ENCODE results near the gene BCL2L12.
"Not testable (repeated sequence)": the region's sequence is repeated elsewhere in the genome, so short reads cannot be mapped to it uniquely, and the experiment has no call there.

The BCL2L12 gene

DNA sequence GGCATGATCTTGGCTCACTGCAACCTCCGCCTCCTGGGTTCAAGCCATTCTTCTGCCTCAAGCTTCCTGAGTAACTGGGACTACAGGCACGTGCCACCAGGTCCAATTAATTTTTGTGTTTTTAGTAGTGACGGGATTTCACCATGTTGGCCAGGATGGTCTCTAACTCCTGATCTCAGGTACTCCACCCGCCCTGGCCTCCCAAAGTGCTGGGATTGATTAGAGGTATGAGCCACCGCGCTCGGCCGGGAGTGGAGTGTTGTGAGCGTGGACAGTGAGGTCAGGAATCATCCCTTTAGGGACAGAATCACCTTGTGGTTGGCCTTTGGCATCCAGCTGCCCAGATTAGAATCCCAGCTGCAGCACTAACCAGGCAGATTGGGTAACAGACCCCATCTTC, 36.1 kb upstream of the BCL2L12 start:
- H3K27me3 Mint-ChIP-seq (ENCODE audit: low read depth, poor library complexity): peaks cover 3% of the 10 kb centered on the region
- H3K27ac Mint-ChIP-seq: peak overlapping the region; percentile 91
- H3K4me3 Mint-ChIP-seq: no peak overlapping the region
- TF ChIP-seq, protein P1, sequence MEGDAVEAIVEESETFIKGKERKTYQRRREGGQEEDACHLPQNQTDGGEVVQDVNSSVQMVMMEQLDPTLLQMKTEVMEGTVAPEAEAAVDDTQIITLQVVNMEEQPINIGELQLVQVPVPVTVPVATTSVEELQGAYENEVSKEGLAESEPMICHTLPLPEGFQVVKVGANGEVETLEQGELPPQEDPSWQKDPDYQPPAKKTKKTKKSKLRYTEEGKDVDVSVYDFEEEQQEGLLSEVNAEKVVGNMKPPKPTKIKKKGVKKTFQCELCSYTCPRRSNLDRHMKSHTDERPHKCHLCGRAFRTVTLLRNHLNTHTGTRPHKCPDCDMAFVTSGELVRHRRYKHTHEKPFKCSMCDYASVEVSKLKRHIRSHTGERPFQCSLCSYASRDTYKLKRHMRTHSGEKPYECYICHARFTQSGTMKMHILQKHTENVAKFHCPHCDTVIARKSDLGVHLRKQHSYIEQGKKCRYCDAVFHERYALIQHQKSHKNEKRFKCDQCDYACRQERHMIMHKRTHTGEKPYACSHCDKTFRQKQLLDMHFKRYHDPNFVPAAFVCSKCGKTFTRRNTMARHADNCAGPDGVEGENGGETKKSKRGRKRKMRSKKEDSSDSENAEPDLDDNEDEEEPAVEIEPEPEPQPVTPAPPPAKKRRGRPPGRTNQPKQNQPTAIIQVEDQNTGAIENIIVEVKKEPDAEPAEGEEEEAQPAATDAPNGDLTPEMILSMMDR (IDR thresholded peaks at IDR 0.05): no peak
- H3K36me3 Mint-ChIP-seq (ENCODE audit: low read depth): peaks cover 32% of the 10 kb centered on the region
- no peaks in the 10 kb centered on the region for H3K9me3 Mint-ChIP-seq
- peaks cover 7% of the 10 kb centered on the region for H3K4me1 Mint-ChIP-seq
- DNase-seq: no peak

DNA sequence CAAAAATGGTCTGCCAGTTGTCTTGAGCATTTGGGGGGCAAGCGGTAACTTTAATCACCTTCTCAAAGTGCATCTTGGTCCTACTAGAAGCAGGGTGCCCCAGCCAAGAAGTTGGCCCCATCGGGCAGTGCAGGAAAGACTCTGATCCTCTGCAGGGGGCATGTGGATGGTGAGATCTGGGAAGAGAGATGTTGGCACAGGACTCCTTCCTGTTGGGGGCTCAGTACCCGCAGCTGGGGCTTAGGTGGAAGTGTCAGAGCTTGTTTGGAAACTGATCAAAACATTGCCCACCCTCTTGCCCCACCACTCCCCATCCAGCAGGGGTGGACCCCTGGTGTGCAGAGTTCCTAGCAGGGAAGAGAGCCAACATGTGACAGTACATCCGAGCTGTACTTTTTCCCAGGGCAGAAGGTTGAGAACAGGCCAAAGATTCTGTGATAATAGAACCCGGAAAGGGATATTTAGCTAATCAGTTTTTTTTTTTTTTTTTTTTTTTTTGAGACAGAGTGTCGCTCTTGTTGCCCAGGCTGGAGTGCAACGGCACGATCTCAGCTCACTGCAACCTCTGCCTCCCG, 34.6 kb upstream of the BCL2L12 start:
- H3K27me3 Mint-ChIP-seq (ENCODE audit: low read depth, poor library complexity): peaks cover 3% of the 10 kb centered on the region
- H3K27ac Mint-ChIP-seq: no peak overlapping the region
- peaks cover 32% of the 10 kb centered on the region for H3K36me3 Mint-ChIP-seq (ENCODE audit: low read depth)
- no peaks in the 10 kb centered on the region for H3K9me3 Mint-ChIP-seq
- TF ChIP-seq, protein P1 (IDR thresholded peaks at IDR 0.05): no peak
- H3K4me3 Mint-ChIP-seq: no peak overlapping the region
- H3K4me1 Mint-ChIP-seq: peaks cover 22% of the 10 kb centered on the region
- no peak for DNase-seq

DNA sequence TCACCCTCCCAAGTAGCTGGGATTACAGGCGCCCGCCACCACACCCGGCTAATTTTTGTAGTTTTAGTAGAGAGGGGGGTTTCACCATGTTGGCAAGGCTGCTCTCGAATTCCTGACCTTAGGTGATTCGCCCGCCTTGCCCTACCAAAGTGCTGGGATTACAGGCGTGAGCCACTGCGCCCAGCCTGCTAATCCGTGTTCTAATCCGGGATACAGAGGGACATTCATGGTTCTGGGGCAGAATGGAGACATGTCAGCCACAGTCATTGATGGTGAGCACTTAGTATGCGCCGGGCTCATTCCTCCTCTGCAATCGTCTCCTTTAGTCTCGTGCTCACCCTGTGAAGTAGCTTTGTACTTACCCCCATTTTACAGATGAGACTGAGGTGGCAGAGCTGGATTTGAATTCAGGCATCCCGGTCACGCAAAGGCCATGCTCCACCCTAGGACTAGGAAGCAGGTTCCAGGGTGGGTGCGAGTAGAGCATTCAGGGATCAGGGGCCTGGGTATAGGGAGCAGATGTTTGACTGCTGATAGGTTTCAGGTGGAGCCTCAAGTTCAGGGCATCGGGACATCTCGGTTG, 34.0 kb upstream of the BCL2L12 start:
- Mint-ChIP-seq H3K4me1 (peaks cover 28% of the 10 kb centered on the region), H3K4me3 (no peak overlapping the region), H3K36me3 (ENCODE audit: low read depth) (peaks cover 26% of the 10 kb centered on the region), H3K9me3 (no peaks in the 10 kb centered on the region), H3K27ac (no peak overlapping the region), H3K27me3 (ENCODE audit: low read depth, poor library complexity) (peaks cover 3% of the 10 kb centered on the region)
- no peak for DNase-seq
- TF ChIP-seq, protein P1 (IDR thresholded peaks at IDR 0.05): no peak

DNA sequence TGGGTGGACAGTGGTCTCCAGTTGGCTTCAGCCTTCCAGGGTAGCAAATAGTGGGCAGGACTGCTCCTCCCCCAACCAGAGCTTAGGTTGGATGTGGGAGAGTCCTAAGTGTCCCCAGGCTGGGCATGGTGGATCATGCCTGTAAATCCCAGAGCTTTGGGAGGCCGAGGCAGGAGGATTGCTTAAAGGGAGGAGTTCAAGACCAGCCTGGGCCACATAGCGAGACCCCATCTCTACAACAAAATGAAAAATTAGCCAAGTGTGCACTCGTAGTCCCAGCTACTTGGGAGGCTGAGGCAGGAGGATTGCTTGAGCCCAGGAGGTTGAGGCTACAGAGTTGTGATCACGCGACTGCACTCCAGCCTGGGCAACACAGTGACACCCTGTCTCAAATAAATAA, 33.2 kb upstream of the BCL2L12 start:
- TF ChIP-seq, protein P1 (IDR thresholded peaks at IDR 0.05): no peak
- no peak overlapping the region for H3K27ac Mint-ChIP-seq
- no peaks in the 10 kb centered on the region for H3K9me3 Mint-ChIP-seq
- no peak for DNase-seq
- H3K4me1 Mint-ChIP-seq: peaks cover 36% of the 10 kb centered on the region
- peaks cover 18% of the 10 kb centered on the region for H3K36me3 Mint-ChIP-seq (ENCODE audit: low read depth)
- H3K4me3 Mint-ChIP-seq: no peak overlapping the region
- H3K27me3 Mint-ChIP-seq (ENCODE audit: low read depth, poor library complexity): peaks cover 3% of the 10 kb centered on the region

DNA sequence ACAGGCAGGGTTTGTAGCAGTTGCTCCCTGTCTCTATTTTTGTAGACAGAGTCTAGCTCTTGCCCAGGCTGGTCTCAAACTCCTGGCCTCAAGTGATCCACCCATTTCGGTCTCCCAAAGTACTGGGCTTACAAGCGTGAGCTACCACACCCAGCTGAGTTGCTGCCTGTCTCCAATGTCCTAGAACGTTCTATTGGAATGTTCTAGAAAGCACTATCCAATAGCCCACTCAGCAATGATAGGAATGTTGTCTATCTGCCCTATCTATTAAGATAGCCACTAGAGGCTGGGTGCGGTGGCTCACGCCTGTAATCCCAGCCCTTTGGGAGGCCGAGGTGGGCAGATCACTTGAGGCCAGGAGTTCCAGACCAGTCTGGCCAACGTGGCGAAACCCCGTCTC, 32.5 kb upstream of the BCL2L12 start:
- H3K4me3 Mint-ChIP-seq: not testable (repeated sequence)

DNA sequence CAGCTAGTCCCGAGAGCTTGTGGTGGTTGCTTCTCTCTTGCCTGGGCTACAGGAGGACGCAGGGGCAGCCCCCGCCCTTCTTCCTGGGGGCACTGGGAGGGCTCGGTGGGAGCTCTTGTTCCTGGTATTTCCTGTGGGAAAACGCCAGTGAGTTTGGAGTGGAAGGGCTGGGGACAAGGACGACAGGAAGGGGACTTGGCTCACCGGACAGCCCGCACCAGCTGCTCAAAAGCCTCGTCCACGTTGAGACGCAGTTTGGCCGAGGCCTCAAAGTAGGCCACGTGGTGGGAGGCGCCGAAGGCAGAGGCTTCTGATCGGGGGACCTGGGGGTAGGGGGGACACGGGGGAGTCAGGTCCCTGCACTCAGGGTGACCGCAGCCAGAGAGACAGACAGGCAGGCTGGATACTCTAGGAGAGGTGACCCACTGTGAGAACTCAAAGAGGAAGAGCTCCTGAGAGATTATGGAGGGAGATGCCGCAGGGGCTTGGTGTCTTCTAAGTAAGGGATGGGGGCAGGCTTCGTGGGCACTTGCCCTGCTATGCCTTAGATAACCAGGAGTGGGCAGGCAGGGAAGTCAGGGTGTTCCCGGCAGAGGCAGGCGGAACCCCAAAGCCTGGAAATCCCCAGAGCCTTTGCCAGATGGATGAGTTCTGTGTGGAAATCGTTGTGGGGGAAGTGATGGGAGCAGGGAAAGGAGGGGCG, 30.1 kb upstream of the BCL2L12 start:
- peak overlapping the region; percentile 96 for H3K27ac Mint-ChIP-seq
- no peak overlapping the region for H3K4me3 Mint-ChIP-seq
- no peaks in the 10 kb centered on the region for H3K9me3 Mint-ChIP-seq
- peaks cover 60% of the 10 kb centered on the region for H3K4me1 Mint-ChIP-seq
- peaks cover 3% of the 10 kb centered on the region for H3K27me3 Mint-ChIP-seq (ENCODE audit: low read depth, poor library complexity)
- DNase-seq: no peak
- H3K36me3 Mint-ChIP-seq (ENCODE audit: low read depth): no peaks in the 10 kb centered on the region
- TF ChIP-seq, protein P1 (IDR thresholded peaks at IDR 0.05): no peak

More for the DNA sequence above, 32.5 kb upstream of the BCL2L12 start:
- peak overlapping the region; percentile 74 for H3K27ac Mint-ChIP-seq
- H3K9me3 Mint-ChIP-seq; H3K27me3 Mint-ChIP-seq (ENCODE audit: low read depth, poor library complexity); DNase-seq: not testable (repeated sequence)
- peaks cover 11% of the 10 kb centered on the region for H3K36me3 Mint-ChIP-seq (ENCODE audit: low read depth)
- peaks cover 43% of the 10 kb centered on the region for H3K4me1 Mint-ChIP-seq

All from nephron progenitor cell (in vitro differentiated cells).